Parathyroid adenoma (tissue), 2 donors: ENCODE data around the gene PDE10A.

ENCODE experiments used
- H2AFZ ChIP-seq: fragments of 300-600 bp; sonication (generic); one replicate; pipeline ENCODE4 v1.7.0; 2017; ENCODE audit warnings: antibody characterized with exemption, mild to moderate bottlenecking
- H3K27ac ChIP-seq: fragments of 300-600 bp; sonication (generic); one replicate; pipeline ENCODE4 v1.7.0; 2017
- H3K27me3 ChIP-seq: fragments of 300-600 bp; sonication (generic); one replicate; pipeline ENCODE4 v1.7.0; 2017; ENCODE audit warnings: low read length; ENCODE audit not compliant: control insufficient read depth, insufficient read depth
- H3K36me3 ChIP-seq: fragments of 300-600 bp; sonication (generic); one replicate; pipeline ENCODE4 v1.7.0; 2017; ENCODE audit warnings: low read length; ENCODE audit not compliant: control insufficient read depth, insufficient read depth
- H3K4me1 ChIP-seq: fragments of 300-600 bp; sonication (generic); one replicate; pipeline ENCODE4 v1.7.0; 2017; ENCODE audit warnings: control low read depth
- H3K4me2 ChIP-seq: fragments of 300-600 bp; sonication (generic); one replicate; pipeline ENCODE4 v1.7.0; 2017; ENCODE audit warnings: low read length
- H3K4me3 ChIP-seq: fragments of 300-600 bp; sonication (generic); one replicate; pipeline ENCODE4 v1.7.0; 2017; ENCODE audit warnings: low read depth, low read length
- H3K79me2 ChIP-seq: fragments of 300-600 bp; sonication (generic); one replicate; pipeline ENCODE4 v1.7.0; 2017; ENCODE audit warnings: control low read depth
- H3K9ac ChIP-seq: fragments of 300-600 bp; sonication (generic); one replicate; pipeline ENCODE4 v1.7.0; 2017; ENCODE audit warnings: mild to moderate bottlenecking
- H3K9me3 ChIP-seq: fragments of 300-600 bp; sonication (generic); one replicate; pipeline ENCODE4 v1.7.0; 2017; ENCODE audit warnings: low read length; ENCODE audit not compliant: control insufficient read depth
- TF ChIP-seq, protein P1 (sequence below): fragments of 300-600 bp; sonication (generic); IDR thresholded peaks from one replicate; pipeline ENCODE4 v1.7.0; 2017; ENCODE audit warnings: antibody characterized with exemption, mild to moderate bottlenecking
- donor health status: primary hyperparathyroidism.

The PDE10A gene

DNA sequence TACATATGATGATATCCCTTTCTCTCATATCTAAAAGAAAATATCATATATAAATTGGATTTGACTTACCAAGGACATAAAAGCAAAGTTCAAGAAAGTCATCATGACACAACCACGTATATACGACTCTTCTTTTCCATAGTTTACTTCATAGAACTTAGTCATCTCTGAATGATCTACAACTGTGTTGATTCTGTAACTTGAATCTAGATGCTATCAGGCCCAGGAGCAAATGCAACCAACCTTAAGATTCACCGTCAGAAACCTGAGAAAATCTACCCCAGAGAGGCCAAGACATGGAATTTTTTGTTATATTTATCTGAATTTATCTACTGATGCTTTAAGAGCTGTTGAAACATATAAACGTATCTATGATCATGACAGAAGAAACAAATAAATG lies 165.6 kb downstream of the PDE10A start:
- no peak overlapping the region for H3K4me2 ChIP-seq
- H3K4me3 ChIP-seq = no peak overlapping the region
- TF ChIP-seq, protein P1, sequence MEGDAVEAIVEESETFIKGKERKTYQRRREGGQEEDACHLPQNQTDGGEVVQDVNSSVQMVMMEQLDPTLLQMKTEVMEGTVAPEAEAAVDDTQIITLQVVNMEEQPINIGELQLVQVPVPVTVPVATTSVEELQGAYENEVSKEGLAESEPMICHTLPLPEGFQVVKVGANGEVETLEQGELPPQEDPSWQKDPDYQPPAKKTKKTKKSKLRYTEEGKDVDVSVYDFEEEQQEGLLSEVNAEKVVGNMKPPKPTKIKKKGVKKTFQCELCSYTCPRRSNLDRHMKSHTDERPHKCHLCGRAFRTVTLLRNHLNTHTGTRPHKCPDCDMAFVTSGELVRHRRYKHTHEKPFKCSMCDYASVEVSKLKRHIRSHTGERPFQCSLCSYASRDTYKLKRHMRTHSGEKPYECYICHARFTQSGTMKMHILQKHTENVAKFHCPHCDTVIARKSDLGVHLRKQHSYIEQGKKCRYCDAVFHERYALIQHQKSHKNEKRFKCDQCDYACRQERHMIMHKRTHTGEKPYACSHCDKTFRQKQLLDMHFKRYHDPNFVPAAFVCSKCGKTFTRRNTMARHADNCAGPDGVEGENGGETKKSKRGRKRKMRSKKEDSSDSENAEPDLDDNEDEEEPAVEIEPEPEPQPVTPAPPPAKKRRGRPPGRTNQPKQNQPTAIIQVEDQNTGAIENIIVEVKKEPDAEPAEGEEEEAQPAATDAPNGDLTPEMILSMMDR = no peak
- H3K9me3 ChIP-seq = no peaks in the 10 kb centered on the region
- H3K79me2 ChIP-seq = no peaks in the 10 kb centered on the region
- H2AFZ ChIP-seq = no peak overlapping the region
- H3K9ac ChIP-seq = no peak overlapping the region
- H3K4me1 ChIP-seq = no peaks in the 10 kb centered on the region
- H3K36me3 ChIP-seq = no peaks in the 10 kb centered on the region
- H3K27me3 ChIP-seq = no peaks in the 10 kb centered on the region
- H3K27ac ChIP-seq = no peak overlapping the region

DNA sequence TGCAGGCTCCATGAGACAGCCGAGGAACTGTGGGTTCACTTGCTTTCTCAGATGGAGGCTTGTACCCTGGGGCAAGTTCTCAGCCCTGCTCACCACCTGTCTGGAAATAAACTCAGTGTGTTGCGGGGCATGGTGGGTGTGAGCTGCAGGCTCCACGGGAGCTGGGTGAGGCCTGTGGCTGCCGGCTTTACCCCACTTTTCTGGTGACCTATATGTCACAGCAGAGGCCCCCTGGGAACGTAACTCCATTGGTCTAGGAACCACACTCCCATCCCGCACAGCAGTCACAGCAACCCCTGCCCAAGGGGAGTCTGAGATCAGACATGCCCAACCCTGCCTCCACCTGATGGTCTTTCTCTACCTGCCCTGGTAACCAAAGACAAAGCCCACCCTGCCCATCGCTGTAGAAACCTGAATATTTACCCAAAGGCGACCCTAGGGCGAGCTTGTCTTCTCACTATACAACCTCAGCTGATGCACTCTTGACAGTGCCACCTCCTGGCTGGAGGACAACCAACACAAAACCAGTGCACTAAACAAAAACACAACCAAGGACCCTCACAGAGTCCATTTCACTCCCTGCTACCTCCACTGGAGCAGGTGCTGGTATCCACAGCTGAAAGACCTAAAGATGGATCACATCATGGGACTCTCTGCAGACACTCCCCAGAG lies 174.3 kb downstream of the PDE10A start:
- Histone ChIP-seq H3K4me2 (no peak overlapping the region), H3K4me3 (no peak overlapping the region), H3K79me2 (no peaks in the 10 kb centered on the region), H2AFZ (no peak overlapping the region), H3K27me3 (no peaks in the 10 kb centered on the region), H3K9ac (no peak overlapping the region), H3K9me3 (no peaks in the 10 kb centered on the region), H3K36me3 (no peaks in the 10 kb centered on the region), H3K27ac (no peak overlapping the region), H3K4me1 (no peaks in the 10 kb centered on the region)
- TF ChIP-seq, protein P1 = no peak

DNA sequence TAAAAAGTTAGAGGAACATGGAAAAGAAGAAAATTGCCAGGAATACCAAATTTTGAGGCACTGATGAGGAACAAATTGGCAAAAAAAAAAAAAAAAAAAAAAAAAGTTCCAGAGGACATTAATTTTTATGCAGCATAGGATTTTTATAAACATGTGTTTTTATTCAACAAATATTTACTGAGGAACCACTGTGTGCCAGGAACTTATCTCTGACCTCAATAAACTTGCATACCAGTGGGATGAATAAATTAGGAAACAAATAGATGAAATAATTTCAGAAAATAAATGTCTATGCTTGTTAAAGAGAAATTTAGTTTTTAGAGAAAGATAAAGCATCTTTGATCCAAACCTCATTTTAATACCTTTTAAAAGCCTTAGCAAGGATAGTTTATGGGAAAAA lies 175.1 kb downstream of the PDE10A start:
- Histone ChIP-seq H3K4me3 (no peak overlapping the region), H3K9me3 (no peaks in the 10 kb centered on the region)
- TF ChIP-seq, protein P1 = no peak

DNA sequence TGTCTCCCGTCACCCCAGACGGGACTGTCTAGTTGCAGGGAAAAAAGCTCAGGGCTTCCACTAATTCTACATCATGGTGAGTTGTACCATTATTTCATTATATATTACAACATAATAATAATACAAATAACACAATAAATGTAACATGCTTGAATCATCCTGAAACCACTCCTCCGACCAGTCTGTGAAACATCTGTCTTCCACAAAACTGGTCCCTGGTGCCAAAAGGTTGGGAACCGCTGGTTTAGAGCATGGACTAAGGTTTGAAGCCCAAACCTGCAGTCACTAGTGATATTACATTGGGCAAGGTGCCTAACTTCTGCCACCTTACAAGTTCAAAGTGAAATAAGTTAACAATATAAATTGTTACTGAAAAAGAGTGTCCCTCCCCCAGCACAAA lies 175.7 kb downstream of the PDE10A start:
- no peak overlapping the region for H3K27ac ChIP-seq

More for the DNA sequence above, 175.1 kb downstream of the PDE10A start:
- Histone ChIP-seq H2AFZ (no peak overlapping the region), H3K27ac (no peak overlapping the region), H3K27me3 (no peaks in the 10 kb centered on the region), H3K36me3 (no peaks in the 10 kb centered on the region), H3K4me2 (no peak overlapping the region), H3K4me1 (no peaks in the 10 kb centered on the region), H3K79me2 (no peaks in the 10 kb centered on the region), H3K9ac (no peak overlapping the region)

More for the DNA sequence above, 175.7 kb downstream of the PDE10A start:
- Histone ChIP-seq H3K27me3 (no peaks in the 10 kb centered on the region), H3K4me2 (no peak overlapping the region), H3K4me3 (no peak overlapping the region), H2AFZ (no peak overlapping the region), H3K4me1 (no peaks in the 10 kb centered on the region), H3K9ac (no peak overlapping the region), H3K79me2 (no peaks in the 10 kb centered on the region), H3K36me3 (no peaks in the 10 kb centered on the region), H3K9me3 (no peaks in the 10 kb centered on the region)
- TF ChIP-seq, protein P1 = no peak
